T-helper 2 cell treated with Interferon-gamma antibody and Interleukin-4, amounts not matched to agents 100 ng/mL and 5 ng/mL, for 36 hours (primary cell): ENCODE results near the gene DENND10. TPM values are rescaled to one million over a fixed set of nuclear protein-coding genes. Genes with fewer than 3 reads are reported as not detected.

ENCODE experiments used
- intact Hi-C: fragments of 100-400 bp; cut with micrococcal nuclease; formaldehyde crosslinking; loops from one replicate; pipeline ENCODE4 v1.15.1; 2023
- total RNA-seq: library from RNA; stranded (reverse); gene quantifications from 2 replicates; pipeline ENCODE4 v1.2.3, GENCODE V29; 2022

The DENND10 gene, protein sequence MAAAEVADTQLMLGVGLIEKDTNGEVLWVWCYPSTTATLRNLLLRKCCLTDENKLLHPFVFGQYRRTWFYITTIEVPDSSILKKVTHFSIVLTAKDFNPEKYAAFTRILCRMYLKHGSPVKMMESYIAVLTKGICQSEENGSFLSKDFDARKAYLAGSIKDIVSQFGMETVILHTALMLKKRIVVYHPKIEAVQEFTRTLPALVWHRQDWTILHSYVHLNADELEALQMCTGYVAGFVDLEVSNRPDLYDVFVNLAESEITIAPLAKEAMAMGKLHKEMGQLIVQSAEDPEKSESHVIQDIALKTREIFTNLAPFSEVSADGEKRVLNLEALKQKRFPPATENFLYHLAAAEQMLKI
- 56.1 and 58.3 TPM in 2 replicates for total RNA-seq

DNA sequence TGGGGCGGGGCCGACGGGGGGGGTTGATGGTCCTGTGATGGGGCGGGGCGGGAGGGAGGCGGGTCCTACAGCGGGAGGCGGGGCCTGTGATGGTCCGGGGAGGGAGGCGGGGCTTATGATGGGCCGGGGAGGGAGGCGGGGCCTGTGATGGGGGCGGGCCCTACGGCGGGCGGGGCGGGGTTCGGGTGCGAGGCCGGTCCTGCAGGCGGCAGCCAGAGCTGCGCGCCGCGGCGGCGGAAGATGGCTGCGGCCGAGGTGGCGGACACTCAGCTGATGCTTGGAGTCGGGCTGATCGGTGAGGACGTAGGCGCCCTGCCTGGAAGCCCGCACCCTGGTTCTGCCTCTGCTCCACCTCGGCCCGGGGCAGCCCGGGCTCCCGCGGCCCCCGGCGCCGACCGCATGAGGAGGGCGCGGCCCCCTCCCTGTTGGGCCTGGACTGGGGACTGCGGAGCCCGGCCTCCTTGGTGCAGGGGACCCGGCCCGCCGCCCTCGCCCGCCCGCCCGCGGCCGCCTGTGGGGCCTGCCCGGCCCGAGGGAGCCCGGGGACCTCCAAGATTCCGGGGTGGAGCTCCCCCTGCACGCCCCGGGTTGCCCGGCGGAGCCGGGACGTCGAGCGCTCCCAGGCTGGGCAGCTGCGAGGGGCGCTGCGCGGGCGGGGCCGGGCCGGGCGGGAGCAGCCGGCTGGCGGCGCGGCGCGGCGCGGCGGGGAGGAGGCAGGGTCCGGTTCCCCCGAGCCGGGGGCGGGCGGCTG, at the start of gene DENND10:
TSS of gene DENND10 (plus strand) at position 211 of the 751 bp plus-strand sequence. CDS start at position 241, 30 bp downstream.
- intact Hi-C loops: loop anchor here (1.0 to 10.0 kb wide), 7 partner anchors 13 to 491 kb away; partner anchors contain the start of genes EIF3A, NANOS1, PRDX3 and SFXN4

DNA sequence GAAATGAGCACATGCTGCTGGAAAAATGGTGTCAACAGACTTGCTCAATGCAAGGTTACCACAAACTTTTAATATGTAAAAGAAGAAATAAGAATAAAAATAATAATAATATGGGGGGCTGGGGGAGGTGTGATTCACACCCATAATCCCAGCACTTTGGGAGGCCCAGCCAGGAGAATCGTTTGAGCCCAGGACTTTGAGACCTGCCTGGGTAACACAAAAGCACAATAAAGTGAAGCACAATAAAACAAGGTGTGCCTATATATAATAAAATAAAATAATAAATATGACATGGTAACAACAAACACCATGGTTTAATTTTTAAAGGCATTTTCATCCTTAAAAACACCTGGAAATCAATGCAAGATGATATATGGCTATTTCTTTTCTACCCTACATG, 48.4 kb upstream of the DENND10 start:
- intact Hi-C loops: no loop called here

GRCh38 chr10:119058010-119058409, 45.9 kb upstream of the DENND10 start:
- intact Hi-C loops: no loop called here

- intact Hi-C loops: no loop called here
These were observed 44.4 kb upstream of the DENND10 start for GRCh38 chr10:119059557-119059956.

GRCh38 chr10:119060107-119060506, 43.8 kb upstream of the DENND10 start:
- intact Hi-C loops: no loop called here

GRCh38 chr10:119061352-119061751, 42.6 kb upstream of the DENND10 start:
- intact Hi-C loops: no loop called here

GRCh38 chr10:119061926-119062325, 42.0 kb upstream of the DENND10 start:
- intact Hi-C loops: no loop called here

GRCh38 chr10:119070395-119071165, 33.3 kb upstream of the DENND10 start:
- intact Hi-C loops: loop anchor here (10.0 kb wide), 1 partner anchor 654 kb away; the partner anchor contains the start of gene INPP5F

DNA sequence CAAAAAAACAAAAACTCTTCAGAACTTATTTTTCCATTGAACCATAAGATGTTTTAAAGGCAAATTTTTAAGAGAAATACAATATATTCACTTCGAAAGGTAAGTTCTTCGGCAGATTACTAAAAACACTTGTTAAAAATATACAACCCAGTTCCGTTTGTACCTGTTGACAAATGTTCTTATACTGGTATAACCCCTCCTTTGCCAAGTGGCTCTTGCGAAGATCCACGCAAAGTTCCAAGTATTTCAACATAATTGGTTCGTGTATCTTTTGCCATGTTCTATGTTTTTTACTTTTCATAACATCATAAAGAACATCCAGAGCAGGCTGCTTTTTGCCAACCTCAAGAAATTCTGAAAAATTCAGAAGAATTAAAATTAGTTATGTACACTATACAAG, 30.3 kb upstream of the DENND10 start:
- intact Hi-C loops: loop anchor here (10.0 kb wide), 1 partner anchor 651 kb away; the partner anchor contains the start of gene INPP5F

GRCh38 chr10:119078422-119079179, 25.3 kb upstream of the DENND10 start:
- intact Hi-C loops: loop anchor here (5.0 to 10.0 kb wide), 2 partner anchors 46 to 646 kb away; partner anchors contain the start of gene INPP5F

- intact Hi-C loops: loop anchor here (1.0 to 10.0 kb wide), 12 partner anchors 11 to 645 kb away; partner anchors contain the start of genes BAG3, CACUL1, DENND10 and GRK5
These were observed 24.1 kb upstream of the DENND10 start for GRCh38 chr10:119079599-119080520.

DNA sequence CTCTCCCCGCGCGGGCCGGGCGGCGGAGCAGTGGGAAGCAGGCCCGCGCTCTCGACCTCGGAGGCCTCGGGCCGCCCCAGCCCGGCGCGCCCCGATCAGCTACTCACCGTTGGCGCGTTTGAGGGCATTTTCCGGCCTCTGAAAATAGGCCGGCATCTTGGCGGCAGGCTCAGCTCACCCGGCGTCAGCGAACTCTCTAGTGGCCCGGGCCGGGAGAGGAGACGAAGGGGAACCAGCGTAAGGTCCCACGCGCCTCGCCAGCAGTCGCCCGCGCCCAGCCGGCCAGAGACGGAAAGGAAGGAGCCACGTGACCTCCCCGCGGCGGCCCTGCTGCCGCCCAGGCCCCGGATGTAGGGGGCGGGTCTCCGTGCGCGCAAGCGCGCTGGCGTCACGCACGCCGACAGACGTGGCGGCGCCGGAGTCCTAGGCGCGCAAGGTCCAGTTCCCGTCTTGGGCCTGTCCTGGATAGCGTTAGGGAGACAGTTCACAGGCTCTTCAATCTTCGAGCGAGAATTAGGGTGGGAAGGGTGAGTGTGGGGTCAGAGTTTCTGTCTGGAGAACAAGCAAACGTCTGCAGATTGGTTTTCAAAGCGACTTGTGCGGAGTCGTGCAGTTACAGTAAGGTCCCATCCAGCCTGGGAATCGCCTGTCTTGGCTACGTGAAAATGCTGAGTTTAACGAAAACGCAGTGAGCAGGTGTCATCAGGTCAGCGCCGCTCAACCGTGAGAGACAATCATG, 23.2 kb upstream of the DENND10 start, which contains the start of gene EIF3A:
TSS of gene EIF3A (minus strand) at position 297 of the 739 bp plus-strand sequence. CDS start at position 156, 141 bp downstream.
- intact Hi-C loops: loop anchor here (1.0 to 5.0 kb wide), 10 partner anchors 11 to 572 kb away; partner anchors contain the start of genes BAG3, CACUL1, DENND10 and GRK5

DNA sequence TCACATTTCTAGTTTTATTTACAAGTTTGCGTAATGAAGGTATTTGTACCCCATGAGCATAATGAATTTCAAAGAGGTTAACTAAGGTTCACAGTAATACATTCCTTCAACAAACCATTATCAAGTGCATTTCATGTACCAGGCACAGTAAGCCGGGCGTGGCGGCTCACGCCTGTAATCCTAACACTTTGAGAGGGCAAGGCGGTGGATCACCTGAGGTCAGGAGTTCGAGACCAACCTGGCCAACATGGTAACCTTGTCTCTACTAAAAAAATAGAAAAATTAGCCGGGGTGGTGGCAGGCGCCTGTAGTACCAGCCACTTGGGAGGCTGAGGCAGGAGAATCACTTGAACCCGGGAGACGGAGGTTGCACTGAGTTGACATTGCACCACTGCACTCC, 19.0 kb upstream of the DENND10 start:
- intact Hi-C loops: loop anchor here (5.0 kb wide), 2 partner anchors 457 to 567 kb away; partner anchors contain the start of genes BAG3 and RGS10

DNA sequence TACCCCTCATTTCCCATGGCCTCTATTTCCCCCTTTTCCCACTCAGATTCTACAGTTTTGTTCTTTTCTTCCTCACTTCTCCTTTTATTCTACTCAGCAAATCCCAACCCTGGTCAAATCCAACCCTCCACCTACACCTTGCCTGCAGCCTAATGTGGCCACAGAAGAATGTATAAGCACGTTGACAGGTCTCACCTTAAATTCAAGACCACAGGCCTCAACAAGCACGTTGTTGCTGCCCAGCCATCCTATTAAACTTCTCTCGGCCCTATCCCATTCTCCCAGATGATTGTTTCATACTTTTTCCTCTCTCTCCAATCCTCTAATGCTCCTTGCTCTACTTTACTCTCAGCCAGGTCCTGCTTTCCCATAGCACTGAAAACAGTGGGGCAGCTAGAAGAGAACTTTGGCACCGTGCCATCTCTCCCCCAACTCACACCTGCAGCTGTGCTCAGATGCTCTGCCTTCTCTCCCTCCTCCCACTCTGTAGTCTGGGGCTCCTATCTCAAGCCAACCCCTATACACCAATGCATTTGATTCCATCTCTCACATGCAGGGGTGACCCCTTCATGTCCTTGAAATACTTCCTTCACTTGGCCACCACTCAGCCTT, 16.5 kb upstream of the DENND10 start:
- intact Hi-C loops: no loop called here

DNA sequence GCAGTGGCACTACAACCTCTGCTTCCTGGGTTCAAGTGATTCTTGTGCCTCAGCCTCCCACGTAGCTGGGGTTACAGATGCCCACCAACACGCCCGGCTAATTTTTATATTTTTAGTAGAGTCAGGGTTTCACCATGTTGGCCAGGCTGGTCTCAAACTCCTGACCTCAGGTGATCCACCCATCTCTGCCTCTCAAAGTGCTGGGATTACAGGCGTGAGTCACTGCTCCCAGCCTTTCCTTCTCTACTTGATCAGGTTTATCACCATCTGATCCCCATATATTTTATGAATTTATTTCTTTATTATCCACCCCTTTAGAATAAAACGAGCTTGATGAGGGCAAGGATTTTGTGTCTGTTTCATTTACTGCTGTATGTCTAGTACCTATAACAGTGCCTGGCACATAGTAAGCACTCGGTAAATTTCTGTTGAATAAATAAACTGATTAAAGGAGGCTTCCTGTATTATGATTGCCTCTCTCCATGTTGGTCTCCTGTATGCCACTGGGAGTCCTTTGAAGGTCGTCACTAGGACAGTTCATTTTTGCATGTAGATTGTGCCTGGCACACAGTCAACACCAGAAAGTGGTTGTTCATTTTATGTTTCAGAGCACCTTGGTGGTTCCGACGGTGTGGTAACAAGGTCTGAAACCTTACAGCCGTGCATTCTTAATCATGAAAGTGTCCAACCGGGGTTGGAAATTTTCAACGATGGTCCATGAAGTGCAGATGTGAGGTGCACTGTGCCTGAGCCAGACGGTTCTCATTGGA, 13.7 kb upstream of the DENND10 start:
- intact Hi-C loops: no loop called here

DNA sequence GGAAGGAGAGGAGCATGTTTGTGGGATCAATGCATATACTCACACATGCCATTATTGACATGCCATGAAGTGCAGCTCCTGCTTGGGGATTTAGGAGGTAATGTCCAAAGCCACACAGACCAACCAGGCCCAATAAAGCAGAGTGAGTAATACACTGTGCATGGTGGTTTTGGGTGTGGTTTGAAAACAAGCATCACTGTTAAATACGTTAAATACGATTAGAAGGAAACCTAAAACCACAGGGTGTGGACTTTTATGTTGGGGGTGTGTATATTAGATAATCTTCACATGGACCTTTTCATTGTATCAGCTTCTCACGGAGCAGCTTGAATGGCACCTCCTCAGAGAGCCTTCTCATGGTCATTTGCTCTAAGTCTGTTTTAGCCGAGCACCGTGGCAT, 12.9 kb upstream of the DENND10 start:
- intact Hi-C loops: loop anchor here (1.0 kb wide), 3 partner anchors 11 to 41 kb away; partner anchors contain the start of genes DENND10 and EIF3A

DNA sequence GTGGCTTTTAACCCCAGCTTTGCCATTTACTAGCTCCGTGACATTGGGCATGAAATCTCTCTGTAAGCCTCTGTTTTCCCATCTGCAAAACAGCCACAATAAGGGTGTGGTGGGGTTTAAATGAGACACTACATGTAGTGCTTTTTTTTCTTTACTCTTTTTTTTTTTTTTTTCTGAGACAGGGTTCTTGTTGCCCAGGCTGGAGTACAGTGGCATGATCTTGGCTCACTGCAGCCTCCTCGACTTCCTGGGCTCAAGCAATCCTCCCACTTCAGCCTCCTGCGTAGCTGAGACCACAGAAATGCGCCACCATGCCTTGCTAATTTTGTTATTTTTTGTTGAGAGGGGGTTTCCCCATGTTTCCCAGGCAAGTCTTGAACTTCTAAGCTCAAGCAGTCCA, 8.3 kb upstream of the DENND10 start:
- intact Hi-C loops: no loop called here
